COLO829 (cell line): ENCODE results near the gene CHST12.
"Not testable (repeated sequence)": the region's sequence is repeated elsewhere in the genome, so short reads cannot be mapped to it uniquely, and the experiment has no call there.

Experiments used
- DNase-seq: peaks from one replicate; pipeline ENCODE4 v3.0.0; 2012; ENCODE audit warnings: low spot score

The CHST12 gene

GRCh38 chr7:2435146-2435545 is 31.7 kb downstream of the CHST12 start:
- DNase-seq = no peak

GRCh38 chr7:2436341-2437104 is 33.1 kb downstream of the CHST12 start:
- DNase-seq = no peak

DNA sequence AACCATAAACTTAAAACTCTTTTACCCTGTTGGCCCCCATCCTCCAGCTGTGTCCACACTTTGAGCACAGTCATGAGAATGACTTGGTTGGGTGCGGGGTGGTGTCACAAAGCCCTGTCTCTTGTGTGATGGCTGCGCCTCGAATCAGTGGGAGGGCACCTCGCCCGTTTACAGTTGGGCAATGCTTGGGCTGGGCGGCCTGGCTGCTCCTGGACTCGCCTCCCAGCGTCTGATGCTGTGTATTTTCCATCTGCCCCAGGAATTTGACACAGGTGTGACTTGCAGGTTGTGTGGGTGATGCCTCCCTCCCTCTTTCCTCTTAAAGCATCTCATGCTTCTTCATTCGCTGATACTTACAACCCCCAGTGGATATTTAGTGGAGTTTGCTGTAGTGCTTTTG is 33.7 kb downstream of the CHST12 start:
- no peak for DNase-seq

GRCh38 chr7:2437537-2438148 is 34.2 kb downstream of the CHST12 start:
- no peak for DNase-seq

DNA sequence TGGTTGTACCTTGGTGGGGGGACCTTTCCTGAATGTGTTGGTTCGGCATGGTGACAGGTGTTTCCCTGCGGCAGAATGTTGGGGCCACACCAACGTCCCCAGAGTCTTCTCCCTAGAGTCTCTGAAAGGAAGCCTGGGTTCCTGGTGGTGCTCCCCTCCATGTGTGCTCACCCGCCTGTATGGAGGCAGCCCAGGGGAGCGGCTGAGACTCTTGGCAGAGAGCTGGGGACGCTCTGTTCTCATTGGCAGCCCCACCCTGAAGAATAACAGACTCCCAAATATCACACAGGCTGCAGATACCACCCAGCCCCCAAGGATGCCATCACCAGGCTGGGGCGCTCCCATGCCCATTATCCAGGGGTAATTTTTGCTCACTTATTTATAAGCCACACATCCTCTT is 34.8 kb downstream of the CHST12 start:
- no peak for DNase-seq

DNA sequence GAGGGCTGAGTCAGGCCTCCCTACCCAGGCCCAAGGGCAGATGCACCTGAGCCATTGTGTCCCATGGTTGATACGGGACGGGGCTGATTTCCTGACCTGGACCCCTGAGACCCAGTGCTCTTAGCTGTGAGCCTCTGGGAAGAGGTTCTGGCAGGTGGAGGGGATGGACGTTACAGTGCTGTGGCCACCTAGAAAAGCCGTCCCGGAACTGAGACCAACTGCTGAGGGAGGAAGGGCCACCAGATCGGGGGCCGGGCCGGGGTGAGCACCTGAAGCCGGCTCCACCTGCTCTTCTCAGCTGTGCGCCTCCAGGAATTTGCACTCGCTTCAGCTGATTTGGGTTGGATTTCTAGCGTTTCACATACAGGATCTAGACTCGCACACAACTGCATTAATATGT is 35.4 kb downstream of the CHST12 start:
- DNase-seq = no peak

DNA sequence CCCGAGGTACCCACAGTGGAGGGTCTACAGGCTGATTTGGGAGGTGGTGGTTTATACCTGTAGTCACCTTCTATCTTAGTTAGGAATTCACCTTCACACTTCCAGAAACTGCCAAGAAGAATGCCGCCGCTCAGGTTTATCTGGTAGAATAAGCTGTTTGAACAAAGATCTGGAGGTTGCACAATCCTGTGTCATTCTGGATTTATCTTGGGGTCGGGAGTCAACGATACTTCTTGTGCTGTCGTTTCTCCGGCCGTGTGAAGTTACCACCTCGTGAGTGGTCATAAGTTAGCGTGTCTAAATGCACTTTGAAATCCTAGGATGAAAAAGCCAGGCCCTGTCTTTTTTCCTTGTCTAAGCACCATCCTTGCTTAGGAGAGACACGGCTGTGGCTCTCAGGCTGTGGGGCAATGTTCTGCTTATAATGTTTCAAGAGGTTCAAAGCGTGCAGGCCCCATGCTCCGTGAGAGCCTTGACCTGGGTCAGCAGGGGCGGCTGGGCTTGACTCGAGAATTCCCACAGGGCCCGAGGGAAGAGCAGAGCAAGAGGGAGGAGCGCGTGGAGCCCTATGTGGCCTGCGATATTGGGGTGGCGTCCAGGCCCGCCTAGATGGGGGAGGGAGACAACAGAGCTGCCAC is 37.3 kb downstream of the CHST12 start:
- DNase-seq = no peak

DNA sequence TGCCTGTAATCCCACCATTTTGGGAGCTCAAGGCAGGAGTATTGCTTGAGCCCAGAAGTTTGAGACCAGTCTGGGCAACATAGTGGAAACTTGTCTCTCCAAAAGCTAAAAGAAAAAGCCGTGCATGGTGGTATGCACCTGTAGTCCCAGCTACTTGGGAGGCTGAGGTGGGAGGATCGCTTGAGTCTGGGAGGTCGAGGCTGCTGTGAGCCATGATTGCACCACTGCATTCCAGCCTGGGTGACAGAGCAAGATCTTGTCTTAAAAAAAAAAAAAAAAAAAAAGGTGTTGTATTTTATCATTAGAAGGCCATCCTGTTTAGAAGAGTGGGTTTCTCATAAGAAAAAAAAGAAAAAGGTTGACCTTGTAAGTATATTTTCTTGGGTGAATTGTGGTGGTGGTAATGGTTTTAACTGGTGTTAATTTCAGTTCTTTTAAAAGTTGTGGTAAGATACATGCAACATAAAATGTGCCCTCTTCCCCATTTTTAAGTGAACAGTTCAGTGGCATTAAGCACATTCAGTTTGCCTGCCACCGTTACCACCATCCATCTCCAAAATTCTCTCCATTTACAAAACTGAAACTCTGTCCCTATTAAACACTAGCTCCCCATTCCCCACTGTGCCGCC is 38.1 kb downstream of the CHST12 start:
- no peak for DNase-seq

DNA sequence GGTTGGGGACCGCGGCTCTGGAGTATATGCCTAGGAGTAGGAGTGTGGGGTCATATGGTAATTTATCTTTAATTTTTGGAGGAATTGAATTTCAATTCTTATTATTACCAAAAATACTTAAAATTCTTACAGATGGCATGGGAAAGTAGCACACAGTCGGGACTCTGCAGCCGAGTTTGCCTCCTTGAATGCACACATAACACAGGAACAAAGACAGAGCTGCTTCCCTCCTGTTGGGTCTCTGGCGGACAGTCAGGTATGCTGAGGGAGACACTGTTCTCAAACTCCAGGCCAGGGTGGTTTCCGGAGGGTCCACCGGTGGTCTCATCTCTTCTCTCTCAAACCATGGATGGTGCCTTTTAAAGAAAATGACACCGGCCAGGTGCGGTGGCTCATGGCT is 40.1 kb downstream of the CHST12 start:
- no peak for DNase-seq

GRCh38 chr7:2444476-2444875 is 41.1 kb downstream of the CHST12 start:
- peak; percentile 29 for DNase-seq

GRCh38 chr7:2445047-2445446 is 41.6 kb downstream of the CHST12 start:
- DNase-seq = no peak

DNA sequence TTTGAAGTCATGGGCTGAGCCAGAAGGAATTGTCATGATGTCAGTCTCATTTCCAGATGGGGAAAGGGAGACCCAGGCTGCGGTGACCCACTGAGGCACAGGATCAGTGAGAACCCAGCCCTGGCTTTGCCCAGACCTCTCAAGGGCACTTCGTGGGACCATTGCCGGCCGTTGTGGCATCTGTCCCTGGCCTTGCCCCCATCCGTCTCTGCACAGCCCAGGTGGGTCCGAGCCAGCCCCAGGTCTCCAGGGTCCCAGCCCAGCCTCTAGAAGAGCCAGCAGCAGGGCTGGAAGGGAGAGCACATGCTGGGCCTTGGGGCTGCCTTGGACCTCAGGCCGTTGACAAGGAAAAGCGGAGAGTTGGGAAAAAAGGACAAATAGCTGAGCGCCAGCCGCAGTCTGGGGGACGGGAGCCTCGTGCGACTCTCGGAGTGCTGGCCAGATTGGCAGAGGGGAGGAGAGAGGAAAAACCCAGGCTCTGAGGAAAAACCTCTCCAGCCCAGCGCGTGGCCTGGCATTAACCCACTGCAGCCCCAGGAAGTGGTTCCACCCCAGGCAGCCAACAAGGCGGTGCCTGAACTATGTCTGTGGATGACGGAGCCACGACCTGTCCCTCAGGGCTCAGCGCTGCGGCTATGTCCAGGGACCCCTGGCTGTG is 42.6 kb downstream of the CHST12 start:
- no peak for DNase-seq

GRCh38 chr7:2446676-2447075 is 43.3 kb downstream of the CHST12 start:
- no peak for DNase-seq

GRCh38 chr7:2450198-2451107 is 47.0 kb downstream of the CHST12 start:
- no peak for DNase-seq

DNA sequence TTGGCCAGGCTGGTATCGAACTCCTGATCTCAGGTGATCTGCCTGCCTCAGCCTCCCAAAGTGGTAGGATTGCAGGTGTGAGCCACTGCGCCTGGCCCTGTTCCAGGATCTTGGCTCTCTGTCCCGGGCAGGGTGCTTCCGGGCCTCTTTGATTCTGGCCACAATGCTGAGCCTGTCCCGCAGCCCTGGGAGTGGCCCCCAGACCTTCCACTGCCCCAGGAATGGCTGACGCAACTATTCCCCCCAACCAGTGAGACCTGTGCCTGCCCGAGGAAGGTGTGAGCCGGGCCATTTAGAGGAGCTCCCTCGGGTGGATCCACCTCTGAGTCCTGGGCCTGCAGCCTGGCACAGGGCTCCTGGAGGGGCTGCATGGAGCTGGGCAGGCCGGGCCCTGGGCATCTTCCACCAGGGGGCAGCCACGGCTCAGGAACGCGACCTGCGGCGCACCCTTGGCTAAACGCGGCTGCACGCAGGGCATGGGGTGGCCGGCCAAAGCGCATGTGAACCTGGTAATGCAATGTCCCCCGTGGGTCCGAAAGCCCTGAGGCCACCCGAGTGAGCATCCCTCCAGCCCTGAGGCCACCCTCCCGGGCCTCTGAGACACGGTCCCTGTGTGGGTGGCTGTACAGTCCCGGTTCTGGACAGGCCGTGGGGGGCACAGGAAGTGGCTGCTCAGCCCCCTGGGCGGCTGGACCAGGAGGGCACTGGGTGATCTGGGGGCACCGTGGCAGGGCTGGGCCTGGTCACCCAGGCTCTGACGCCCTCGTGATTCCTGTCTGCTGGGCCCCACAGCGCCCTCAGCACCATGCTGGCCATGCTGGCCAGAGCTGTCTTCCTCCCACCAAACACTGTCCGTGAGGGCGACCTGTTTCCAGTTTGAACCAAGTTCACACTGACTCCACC is 48.0 kb downstream of the CHST12 start:
- DNase-seq = peak; percentile 76

GRCh38 chr7:2452074-2452507 is 48.7 kb downstream of the CHST12 start:
- DNase-seq = no peak

GRCh38 chr7:2452643-2453270 is 49.3 kb downstream of the CHST12 start:
- DNase-seq = no peak

- not testable (repeated sequence) for DNase-seq
Measured at GRCh38 chr7:2453849-2454248, 50.4 kb downstream of the CHST12 start.

DNA sequence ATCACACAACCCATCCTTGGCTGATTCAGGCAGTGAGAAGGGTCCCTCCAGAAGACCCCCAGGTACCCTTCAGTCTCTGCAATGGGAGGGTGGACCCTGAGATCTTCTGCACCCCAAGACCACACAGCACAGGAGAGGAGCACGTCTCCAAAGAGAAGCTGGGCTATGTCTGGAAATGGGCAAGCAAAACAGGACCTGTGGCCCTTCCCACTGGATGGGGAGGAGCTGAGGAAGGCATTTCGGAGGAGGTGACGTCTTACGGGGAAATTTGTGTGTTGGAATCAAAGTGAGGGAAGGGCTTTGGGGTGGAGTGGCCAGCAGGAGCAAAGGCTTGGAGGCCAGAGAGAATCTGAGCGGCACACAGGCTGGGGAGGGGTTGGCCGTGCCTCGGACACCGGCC is 56.3 kb downstream of the CHST12 start:
- DNase-seq = no peak

- no peak for DNase-seq
Measured at GRCh38 chr7:2460188-2460587, 56.8 kb downstream of the CHST12 start.
